Ascending aorta (tissue), 2 donors: ENCODE results near the gene RARB. TPM values are rescaled to one million over a fixed set of nuclear protein-coding genes. Genes with fewer than 3 reads are reported as not detected.

Source experiments
- DNase-seq, 2 donors: peaks; one replicate each; pipeline ENCODE4 v3.0.0-alpha.2; 2019; ENCODE audit warnings: low spot score in 2 of 2
- H3K27ac ChIP-seq, 2 donors: fragments of 200-600 bp; sonication (generic); one replicate each; pipeline ENCODE4 v1.5.1; 2016 to 2017; ENCODE audit warnings: mild to moderate bottlenecking in 1 of 2
- H3K27me3 ChIP-seq: fragments of 200-600 bp; sonication (generic); one replicate; pipeline ENCODE4 v1.5.1; 2017
- H3K36me3 ChIP-seq, 2 donors: fragments of 200-600 bp; sonication (generic); one replicate each; pipeline ENCODE4 v1.5.1; 2016
- H3K4me1 ChIP-seq, 2 donors: fragments of 200-600 bp; sonication (generic); one replicate each; pipeline ENCODE4 v1.5.1; 2016 to 2017; ENCODE audit warnings: mild to moderate bottlenecking in 1 of 2
- H3K4me3 ChIP-seq, 2 donors: fragments of 200-600 bp; sonication (generic); one replicate each; pipeline ENCODE4 v1.5.1; 2016 to 2017; ENCODE audit warnings: mild to moderate bottlenecking in 1 of 2
- H3K9me3 ChIP-seq, 2 donors: fragments of 200-600 bp; sonication (generic); one replicate each; pipeline ENCODE4 v1.5.1; 2016
- CTCF ChIP-seq, 3 experiments: fragments of 200-600 bp in 2 of 3; fragments of 450-650 bp in 1 of 3; sonication (generic) in 2 of 3; IDR thresholded peaks; one replicate each; pipeline ENCODE4 v1.5.1; 2016 to 2019; ENCODE audit warnings: antibody characterized with exemption in 3 of 3, mild to moderate bottlenecking in 1 of 3, moderate library complexity in 1 of 3
- intact Hi-C: fragments of 100-400 bp; cut with DNase I; formaldehyde crosslinking; loops from one replicate; pipeline ENCODE4 v1.15.1; 2023
- total RNA-seq: library from RNA; depleted of rRNA; stranded (reverse); fragments of >200 nt; gene quantifications from one replicate; pipeline ENCODE4 v1.1.0, GENCODE V29; 2016

Gene RARB
- total RNA-seq, 1 donor from 2014 or later, result 52.7 TPM

DNA sequence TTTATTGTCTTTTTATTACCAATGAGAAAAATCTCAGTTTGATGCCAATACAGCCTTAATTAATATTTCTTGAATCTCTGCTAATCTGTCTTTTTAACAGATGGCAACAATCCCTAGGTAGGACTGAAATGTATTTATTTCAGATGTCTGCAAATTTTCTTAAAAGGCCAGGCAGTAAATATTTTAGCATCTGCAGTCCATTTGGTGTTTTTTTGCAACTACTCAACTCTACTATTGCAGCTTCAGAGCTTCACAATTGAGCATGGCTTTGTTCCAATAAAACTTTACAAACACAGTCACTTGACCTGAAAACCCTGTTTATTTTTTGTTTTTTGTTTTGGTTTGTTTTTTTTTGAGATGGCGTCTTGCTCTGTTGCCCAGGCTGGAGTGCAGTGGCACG is 82.7 kb downstream of the RARB start:
- no peak for TF ChIP-seq CTCF (IDR thresholded peaks at IDR 0.05)
- no peak overlapping the region for H3K4me3 ChIP-seq
- no peak for DNase-seq
- H3K27ac ChIP-seq, result no peak overlapping the region
- intact Hi-C loops, result loop anchor here (5.0 kb wide), 1 partner anchor 83 kb away; the partner anchor contains the start of gene RARB
- H3K36me3 ChIP-seq, result no peaks in the 10 kb centered on the region
- H3K9me3 ChIP-seq, result no peaks in the 10 kb centered on the region
- H3K4me1 ChIP-seq, result peaks cover 0 to 22% of the 10 kb centered on the region in 2 donors
- H3K27me3 ChIP-seq, result no peaks in the 10 kb centered on the region

- no peak for DNase-seq
- no peak overlapping the region for H3K4me3 ChIP-seq
- intact Hi-C loops, result loop anchor here (5.0 kb wide), 1 partner anchor 85 kb away; the partner anchor contains the start of gene RARB
- no peaks in the 10 kb centered on the region for H3K36me3 ChIP-seq
- no peak overlapping the region for H3K27ac ChIP-seq
- H3K4me1 ChIP-seq, result peaks cover 0 to 22% of the 10 kb centered on the region in 2 donors
- TF ChIP-seq CTCF (IDR thresholded peaks at IDR 0.05), result no peak
- no peaks in the 10 kb centered on the region for H3K27me3 ChIP-seq
- H3K9me3 ChIP-seq, result no peaks in the 10 kb centered on the region
These were observed 84.1 kb downstream of the RARB start for GRCh38 chr3:25511972-25512721.

GRCh38 chr3:25513642-25514266 is 85.7 kb downstream of the RARB start:
- no peak for DNase-seq
- Histone ChIP-seq H3K36me3 (no peaks in the 10 kb centered on the region), H3K4me1 (peaks cover 0 to 17% of the 10 kb centered on the region in 2 donors), H3K9me3 (no peaks in the 10 kb centered on the region), H3K27ac (peak overlapping the region in 1 of 2 donors; percentile 32), H3K27me3 (no peaks in the 10 kb centered on the region), H3K4me3 (peak overlapping the region in 1 of 2 donors; percentile 5)
- intact Hi-C loops, result loop anchor here (5.0 kb wide), 1 partner anchor 86 kb away; the partner anchor contains the start of gene RARB
- TF ChIP-seq CTCF (IDR thresholded peaks at IDR 0.05), result no peak

DNA sequence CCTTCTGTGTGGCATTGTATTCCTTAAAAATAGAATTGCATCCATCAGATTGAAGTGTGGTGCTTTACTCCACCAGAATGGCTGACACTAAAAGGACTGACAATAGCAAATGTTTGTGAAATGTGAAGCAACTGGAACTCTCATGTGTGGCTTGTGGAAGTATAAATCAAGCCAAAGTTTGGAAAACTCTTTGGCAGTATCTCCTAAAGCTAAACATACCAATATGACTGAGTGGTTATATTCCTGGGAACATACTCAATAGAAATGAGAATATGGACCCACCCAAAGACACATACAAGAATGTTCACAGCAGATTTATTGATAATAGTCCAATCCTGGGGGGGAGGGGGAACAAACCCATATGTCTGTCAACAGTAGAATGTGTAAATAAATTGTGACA is 87.1 kb downstream of the RARB start:
- intact Hi-C loops, result no loop called here
- Histone ChIP-seq H3K27ac (no peak overlapping the region), H3K4me3 (no peak overlapping the region), H3K9me3 (no peaks in the 10 kb centered on the region), H3K27me3 (no peaks in the 10 kb centered on the region), H3K36me3 (no peaks in the 10 kb centered on the region), H3K4me1 (peaks cover 0 to 9% of the 10 kb centered on the region in 2 donors)
- TF ChIP-seq CTCF (IDR thresholded peaks at IDR 0.05), result no peak
- no peak for DNase-seq

DNA sequence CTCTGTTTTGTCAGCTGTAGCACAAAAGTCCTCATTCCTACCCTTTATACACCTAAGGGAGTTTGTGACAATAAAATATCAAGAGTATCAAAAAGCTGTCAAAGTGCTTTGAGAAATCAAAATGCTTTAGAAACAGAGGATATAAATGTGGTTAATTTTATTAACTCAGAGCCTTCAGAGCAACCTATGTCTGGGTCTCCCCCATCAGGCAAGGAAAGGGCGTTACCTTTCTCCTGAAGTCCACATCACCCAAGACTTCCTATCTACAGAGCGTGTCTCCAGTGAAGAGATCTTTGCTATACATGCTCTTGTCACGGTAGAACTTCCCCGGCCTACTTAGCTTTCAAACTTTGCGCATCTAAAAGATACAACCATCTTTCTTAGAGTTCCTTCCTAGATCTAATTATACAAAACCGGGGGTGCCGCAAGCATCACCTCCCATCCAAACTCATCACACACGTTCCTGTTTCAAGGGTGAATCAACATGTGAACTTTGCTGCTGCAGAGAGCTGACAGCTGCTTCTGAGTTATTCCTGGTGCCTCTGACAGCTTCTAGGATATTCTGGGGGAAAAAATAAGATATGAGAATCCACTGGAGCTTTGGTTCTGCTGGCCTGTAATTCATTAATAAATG is 93.0 kb downstream of the RARB start:
- TF ChIP-seq CTCF (IDR thresholded peaks at IDR 0.05), result no peak
- Histone ChIP-seq H3K36me3 (no peaks in the 10 kb centered on the region), H3K4me1 (no peaks in the 10 kb centered on the region), H3K27me3 (no peaks in the 10 kb centered on the region), H3K27ac (no peak overlapping the region), H3K4me3 (no peak overlapping the region), H3K9me3 (no peaks in the 10 kb centered on the region)
- intact Hi-C loops, result no loop called here
- no peak for DNase-seq
